Measurements from ENCODE around the gene PIK3CA. TPM values are rescaled to one million over a fixed set of nuclear protein-coding genes. Genes with fewer than 3 reads are reported as not detected.
"Not testable (repeated sequence)": the region's sequence is repeated elsewhere in the genome, so short reads cannot be mapped to it uniquely, and the experiment has no call there.

Gene PIK3CA
- total and polyA plus RNA-seq, 12 donors: 4.1 to 52.4 (median 24.6) TPM

DNA sequence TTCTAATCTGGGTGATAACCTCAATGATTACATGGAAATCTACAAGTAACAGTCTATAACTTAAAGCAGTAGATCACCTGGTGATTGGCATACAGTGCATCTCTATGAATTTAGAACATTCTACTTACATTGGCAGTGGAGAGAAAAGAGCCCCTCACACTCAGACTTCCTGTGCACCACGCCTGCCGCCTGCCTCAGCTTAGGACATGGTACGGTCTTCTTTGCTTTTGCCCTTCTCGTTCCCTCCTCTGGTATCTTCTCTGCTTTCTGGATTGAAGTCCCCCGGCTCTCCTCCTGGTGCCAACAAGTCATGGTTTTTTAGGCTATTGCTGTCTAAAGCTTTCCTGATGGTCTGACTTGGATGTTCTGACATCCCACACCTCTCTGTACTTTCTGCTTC is 110.7 kb downstream of the PIK3CA start:
- Histone ChIP-seq H3K9me3 (replicated peaks in 1 of 3) (no peaks in the 10 kb centered on the region), H3K4me1 (replicated peaks in 1 of 2) (no peaks in the 10 kb centered on the region), H3K27ac (no peak overlapping the region), H3K4me3 (no peak overlapping the region), H3K36me3 (replicated peaks in 1 of 2) (no peaks in the 10 kb centered on the region), H3K27me3 (no peaks in the 10 kb centered on the region)
- 85 to 96% (median 88%) methylated on average over 5 of the region's 5 CpGs for WGBS, 4 donors
- no peak for DNase-seq
- intact Hi-C loops (cut with DNase I): no loop called here
- TF ChIP-seq POLR2A (IDR thresholded peaks at IDR 0.05): no peak
- TF ChIP-seq, protein P1, sequence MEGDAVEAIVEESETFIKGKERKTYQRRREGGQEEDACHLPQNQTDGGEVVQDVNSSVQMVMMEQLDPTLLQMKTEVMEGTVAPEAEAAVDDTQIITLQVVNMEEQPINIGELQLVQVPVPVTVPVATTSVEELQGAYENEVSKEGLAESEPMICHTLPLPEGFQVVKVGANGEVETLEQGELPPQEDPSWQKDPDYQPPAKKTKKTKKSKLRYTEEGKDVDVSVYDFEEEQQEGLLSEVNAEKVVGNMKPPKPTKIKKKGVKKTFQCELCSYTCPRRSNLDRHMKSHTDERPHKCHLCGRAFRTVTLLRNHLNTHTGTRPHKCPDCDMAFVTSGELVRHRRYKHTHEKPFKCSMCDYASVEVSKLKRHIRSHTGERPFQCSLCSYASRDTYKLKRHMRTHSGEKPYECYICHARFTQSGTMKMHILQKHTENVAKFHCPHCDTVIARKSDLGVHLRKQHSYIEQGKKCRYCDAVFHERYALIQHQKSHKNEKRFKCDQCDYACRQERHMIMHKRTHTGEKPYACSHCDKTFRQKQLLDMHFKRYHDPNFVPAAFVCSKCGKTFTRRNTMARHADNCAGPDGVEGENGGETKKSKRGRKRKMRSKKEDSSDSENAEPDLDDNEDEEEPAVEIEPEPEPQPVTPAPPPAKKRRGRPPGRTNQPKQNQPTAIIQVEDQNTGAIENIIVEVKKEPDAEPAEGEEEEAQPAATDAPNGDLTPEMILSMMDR (IDR thresholded peaks at IDR 0.05): no peak

DNA sequence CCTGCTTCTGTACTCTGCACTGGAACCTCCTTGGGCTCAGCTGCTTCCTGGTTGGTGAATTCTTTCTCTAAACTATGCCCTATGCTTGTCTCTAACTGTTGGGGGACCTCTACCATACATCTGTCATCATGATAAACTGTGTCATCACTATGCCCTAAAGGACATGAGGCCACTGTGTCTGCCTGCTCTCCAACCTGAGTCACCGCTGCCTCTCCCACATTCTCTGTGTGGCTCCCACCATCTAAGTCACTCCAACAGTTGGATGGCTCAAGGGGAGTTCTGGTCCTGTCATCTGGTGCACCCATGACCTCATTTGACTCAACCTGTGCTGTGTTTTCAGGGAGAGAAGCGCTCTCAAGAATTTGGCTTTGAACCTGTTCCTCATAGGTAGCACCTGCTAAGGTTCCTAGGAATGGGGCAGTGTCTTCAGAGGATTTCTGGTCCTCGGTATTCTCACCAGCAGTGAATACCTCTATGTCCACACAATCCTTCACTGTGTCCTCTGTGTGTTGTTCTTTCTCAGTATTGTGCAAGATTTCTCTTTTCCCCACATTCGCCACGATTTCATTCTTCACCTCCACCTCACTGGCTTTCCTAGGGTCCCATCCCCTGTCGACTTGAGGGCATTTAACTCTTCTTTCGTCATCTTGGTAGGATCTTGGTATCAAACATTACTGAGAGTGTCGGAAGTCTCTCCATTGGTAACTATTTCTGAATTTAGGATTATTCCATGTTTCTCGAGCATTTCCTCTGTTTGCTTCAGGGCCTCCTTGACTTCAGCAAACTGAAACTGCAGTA is 112.0 kb downstream of the PIK3CA start:
- H3K27ac ChIP-seq; H3K36me3 ChIP-seq (replicated peaks in 1 of 2); H3K9me3 ChIP-seq (replicated peaks in 1 of 3); DNase-seq; intact Hi-C loops (cut with DNase I); H3K4me1 ChIP-seq (replicated peaks in 1 of 2); H3K27me3 ChIP-seq: not testable (repeated sequence)
- peak overlapping the region in 1 of 4 donors; percentile 99 for H3K4me3 ChIP-seq
- WGBS, 4 donors: 95 to 100% (median 97%) methylated on average over 8 to 9 of the region's 9 CpGs

DNA sequence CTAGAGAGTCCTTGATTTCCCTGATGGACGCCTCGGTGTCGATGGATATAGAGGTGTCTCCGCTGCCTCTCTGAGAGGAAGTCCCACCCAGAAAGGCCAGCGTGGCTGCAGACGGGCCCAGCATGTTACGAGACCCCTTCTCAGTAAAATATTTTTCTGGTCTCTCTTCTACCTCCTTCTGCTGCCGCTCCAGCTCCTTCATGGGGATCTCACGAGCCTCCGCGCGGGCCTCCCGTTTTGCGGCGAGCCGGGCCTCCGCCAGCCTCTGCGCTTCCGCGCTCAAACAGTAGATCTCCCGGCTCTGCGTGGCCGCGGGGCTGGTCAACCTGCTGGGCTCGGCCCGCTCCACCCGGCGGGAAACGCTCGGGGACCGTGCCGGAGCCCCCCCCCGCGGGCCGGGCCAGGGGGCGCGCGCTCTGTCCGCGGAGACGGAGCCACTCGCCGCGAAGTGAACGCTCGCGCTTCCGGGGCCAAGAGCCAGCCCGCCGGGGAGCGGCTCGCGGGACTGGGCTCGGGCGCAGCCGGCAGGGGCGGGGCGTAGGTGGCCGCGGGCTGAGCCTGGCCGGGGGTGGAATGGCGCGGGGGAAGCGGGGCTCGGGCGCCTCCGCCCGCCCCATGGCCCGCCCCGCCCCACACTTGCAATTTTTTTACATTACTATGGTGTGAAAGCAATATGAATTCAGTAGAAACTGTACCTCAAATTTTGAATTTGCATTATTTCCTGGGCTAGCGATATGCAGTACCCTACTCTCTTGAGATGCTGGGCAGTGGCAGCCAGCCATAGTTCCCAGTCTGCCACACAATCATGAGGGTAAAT is 113.0 kb downstream of the PIK3CA start:
- TF ChIP-seq POLR2A (IDR thresholded peaks at IDR 0.05): peak; percentile 36 to 69
- TF ChIP-seq, protein P1 (IDR thresholded peaks at IDR 0.05): no peak
- H3K4me1 ChIP-seq (replicated peaks in 1 of 2): no peaks in the 10 kb centered on the region
- H3K9me3 ChIP-seq (replicated peaks in 1 of 3): no peaks in the 10 kb centered on the region
- H3K27ac ChIP-seq: peak overlapping the region in 3 of 5 donors; percentile 46 to 71 (median 47)
- no peaks in the 10 kb centered on the region for H3K27me3 ChIP-seq
- peak overlapping the region; percentile 2 to 99 (median 20) for H3K4me3 ChIP-seq
- peak; percentile 63 to 84 (median 79) for DNase-seq
- no peaks in the 10 kb centered on the region for H3K36me3 ChIP-seq (replicated peaks in 1 of 2)
- intact Hi-C loops (cut with DNase I): no loop called here
- 4 to 48% (median 14%) methylated on average over 11 to 71 of the region's 71 CpGs for WGBS, 4 donors

DNA sequence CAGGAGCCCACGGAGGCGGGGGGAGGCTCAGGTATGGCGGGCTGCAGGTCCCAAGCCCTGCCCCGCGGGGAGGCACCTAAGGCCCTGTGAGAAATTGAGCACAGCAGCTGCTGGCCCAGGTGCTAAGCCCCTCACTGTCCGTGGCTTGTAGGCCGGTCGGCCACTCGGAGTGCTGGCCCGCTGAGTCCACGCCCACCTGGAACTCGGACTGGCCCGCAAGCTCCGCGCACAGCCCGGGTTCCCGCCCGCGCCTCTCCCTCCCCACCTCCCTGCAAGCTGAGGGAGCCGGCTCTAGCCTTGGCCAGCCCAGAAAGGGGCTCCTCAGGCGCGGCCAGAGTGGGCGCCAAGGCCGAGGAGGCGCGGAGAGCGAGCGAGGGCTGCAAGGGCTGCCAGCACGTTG is 115.0 kb downstream of the PIK3CA start:
- no peak for DNase-seq
- Histone ChIP-seq H3K4me3 (no peak overlapping the region), H3K4me1 (replicated peaks in 1 of 2) (no peaks in the 10 kb centered on the region), H3K27me3 (no peaks in the 10 kb centered on the region), H3K36me3 (replicated peaks in 1 of 2) (no peaks in the 10 kb centered on the region), H3K9me3 (replicated peaks in 1 of 3) (no peaks in the 10 kb centered on the region), H3K27ac (no peak overlapping the region)
- TF ChIP-seq POLR2A (IDR thresholded peaks at IDR 0.05): no peak
- TF ChIP-seq, protein P1 (IDR thresholded peaks at IDR 0.05): no peak
- WGBS, 4 donors: 95 to 97% (median 96%) methylated on average over 19 to 29 of the region's 29 CpGs
- intact Hi-C loops (cut with DNase I): no loop called here

Measured in adrenal gland (tissue), 12 donors.